T47D (cell line): ENCODE data around the gene ANP32B.
"Not testable (repeated sequence)": the region's sequence is repeated elsewhere in the genome, so short reads cannot be mapped to it uniquely, and the experiment has no call there.

Experiments
- DNase-seq, 2 experiments: peaks; one replicate each; pipeline versions ENCODE4 v3.0.0 to v3.0.0-alpha.2; 2011 to 2012; ENCODE audit warnings: low read depth in 1 of 2, low spot score in 1 of 2
- JUND ChIP-seq: IDR thresholded peaks from 2 replicates; pipeline ENCODE4 v1.6.1; 2012; ENCODE audit warnings: low read depth
- in situ Hi-C: cut with HindIII; loops from 2 replicates; pipeline ENCODE4 v1.10.0; 2016; ENCODE audit warnings: low sequenced_read_pairs, low pct_unique_long_range_greater_than_20kb

ANP32B gene

DNA sequence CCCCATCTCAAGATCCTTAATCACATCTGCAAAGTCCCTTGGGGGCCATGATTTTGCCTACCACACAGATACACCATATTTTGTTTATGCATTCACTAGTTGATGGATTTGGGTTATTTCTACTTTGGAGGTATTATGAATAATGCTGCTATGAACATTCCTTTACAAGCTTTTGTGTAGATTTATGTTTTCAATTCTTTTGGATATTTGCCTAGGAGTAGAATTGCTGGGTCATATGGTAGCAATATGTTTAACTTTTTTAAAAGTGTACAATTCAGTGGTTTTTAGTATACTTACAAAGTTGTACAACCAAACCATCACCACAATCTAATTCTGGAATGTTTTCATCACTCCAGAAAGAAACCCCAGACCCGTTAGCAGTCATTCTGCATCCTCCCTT is 7.8 kb upstream of the ANP32B start:
- TF ChIP-seq JUND, result no peak
- DNase-seq, result no peak
- in situ Hi-C loops, result no loop called here

DNA sequence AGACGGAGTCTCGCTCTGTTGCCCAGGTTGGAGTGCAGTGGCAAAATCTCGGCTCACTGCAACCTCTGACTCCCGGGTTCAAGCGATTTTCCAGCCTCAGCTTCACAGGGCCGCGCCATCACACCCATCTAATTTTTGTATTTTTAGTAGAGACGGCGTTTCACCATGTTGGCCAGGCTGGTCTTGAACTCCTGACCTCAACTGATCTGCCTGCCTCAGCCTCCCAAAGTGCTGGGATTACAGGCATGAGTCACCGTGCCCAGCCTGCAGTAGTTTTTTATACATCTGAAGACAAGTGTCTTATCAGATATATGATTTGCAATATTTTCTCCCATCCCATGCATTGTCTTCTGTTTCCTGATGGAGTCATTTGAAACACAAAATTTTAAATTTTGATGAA is 6.5 kb upstream of the ANP32B start:
- DNase-seq, in situ Hi-C loops: not testable (repeated sequence)

DNA sequence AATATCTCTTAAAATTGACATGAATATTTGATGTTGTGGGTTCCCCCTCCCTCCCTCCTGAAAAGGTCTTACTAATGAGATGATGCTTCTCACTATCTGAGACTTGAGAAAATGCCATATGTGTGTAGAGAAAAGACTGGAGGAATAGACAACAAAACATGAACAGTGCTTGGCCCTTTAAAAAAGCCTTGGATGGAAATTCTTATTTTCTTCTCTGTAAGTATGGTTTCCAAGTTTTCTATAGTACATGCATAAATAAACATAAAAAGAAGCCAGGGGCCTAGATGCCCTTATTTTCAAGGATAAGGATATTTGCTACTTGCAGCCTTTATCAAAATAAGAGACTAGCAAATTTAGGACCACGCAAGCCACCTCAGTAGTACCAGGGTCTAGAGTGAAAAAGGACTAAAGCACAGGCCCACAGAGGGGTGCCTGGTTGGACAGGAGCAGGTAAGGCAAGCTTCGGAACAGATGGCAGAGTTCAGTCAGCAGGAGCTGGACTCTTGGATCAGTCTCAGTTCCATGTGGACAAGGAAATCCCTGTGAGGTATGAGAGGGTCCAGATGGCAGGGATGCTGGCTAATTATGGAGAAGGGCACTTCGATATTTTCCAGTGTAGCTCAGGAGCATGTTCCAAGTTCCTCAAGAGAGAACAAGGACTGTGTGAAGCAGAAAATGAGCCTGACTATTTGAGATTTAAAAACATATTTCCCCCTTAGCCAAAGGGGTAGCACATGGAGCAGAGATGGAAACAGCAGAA is 4.6 kb upstream of the ANP32B start:
- DNase-seq, result no peak
- in situ Hi-C loops, result no loop called here
- TF ChIP-seq JUND, result no peak

DNA sequence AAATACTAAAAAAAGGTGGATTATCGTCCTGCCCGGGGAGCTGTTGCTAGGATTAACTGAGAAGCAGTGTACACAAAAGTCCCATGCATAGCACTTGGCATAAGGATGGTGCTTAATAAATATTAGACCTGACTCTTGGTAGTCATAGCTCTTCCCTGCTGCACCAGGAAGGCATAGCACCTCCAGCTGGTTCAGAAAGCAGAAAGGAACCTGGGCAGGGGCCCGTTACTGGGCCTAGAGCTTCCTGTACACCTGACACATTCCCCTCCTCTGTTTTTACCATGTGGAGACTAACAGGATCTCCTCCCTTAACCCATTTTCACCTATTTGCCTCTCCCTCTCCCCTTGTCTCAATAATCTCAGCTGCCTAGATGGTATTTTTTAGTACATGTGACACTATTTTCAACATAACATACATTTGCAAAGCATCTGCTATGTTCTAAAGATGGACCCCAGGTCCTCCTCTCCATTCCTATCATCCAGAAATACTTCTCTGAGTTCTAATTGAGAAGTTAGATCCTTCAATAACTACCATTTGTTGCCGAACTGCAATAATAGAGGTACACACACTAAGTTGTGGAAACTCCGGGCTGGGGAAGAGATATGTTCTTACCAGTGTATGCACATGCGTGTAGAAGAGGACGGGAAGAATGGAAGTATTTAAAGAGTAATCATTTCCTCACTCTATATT is 3.2 kb upstream of the ANP32B start:
- no peak for TF ChIP-seq JUND
- in situ Hi-C loops, result no loop called here
- DNase-seq, result no peak

DNA sequence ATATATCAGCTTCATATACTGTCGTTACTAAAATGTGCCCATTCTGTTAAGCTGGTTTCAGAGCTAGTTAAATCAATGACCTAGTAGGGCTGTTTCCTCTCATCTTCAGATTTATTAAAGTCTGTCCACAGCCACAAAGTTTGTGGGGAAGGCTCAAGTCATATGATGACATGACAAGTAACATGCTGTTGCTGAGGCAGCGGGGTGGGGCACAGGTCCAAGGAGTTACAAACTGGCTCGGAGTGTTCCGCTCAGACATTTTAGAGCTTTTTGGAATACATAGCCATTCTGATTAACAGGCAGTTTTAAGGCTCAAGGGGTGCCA is 2.7 kb upstream of the ANP32B start:
- DNase-seq, result no peak
- no peak for TF ChIP-seq JUND
- in situ Hi-C loops, result no loop called here

DNA sequence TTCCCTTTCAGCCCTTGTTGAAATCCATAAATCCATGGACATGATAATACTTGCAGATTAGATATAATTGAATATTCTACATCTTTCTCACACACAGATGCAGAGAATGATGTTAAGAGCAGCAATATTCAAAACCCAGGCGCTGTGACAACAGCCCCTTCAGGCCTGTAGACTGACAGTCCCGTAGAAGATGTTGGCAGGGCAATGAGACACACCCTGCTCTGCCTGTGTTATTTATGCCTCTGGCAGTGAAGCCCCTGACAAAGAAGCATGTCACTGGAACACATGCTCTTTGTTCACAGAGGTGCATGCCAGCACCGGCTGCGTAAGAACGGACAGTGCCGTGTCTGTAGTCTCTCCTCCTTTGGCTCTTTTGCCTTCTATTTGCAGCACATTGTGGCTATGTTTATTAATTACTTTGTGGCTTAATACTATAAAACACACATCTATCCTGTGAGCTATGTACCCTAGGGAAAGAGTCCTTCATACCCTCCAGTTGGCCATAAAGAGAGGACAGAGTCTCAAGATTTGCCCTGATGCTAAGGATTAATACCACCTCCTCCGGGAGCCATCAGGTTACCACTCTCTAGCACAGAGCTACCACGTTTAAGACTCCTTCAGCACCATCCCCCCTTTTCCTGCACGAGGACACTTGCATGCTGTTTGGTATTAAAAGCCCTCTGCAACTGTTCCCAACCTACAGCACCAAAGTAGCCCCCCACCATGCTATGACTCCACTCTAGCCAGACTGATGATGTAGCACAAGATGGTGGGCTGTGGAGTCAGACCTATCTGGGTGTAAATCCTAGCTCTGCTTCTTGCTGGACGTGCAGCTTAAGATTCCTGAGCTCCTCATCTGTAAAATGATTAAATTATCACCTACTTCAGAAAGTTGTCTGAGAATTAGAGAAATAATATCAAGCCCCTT is 2.0 kb upstream of the ANP32B start:
- no peak for DNase-seq
- in situ Hi-C loops, result no loop called here
- TF ChIP-seq JUND, result no peak

DNA sequence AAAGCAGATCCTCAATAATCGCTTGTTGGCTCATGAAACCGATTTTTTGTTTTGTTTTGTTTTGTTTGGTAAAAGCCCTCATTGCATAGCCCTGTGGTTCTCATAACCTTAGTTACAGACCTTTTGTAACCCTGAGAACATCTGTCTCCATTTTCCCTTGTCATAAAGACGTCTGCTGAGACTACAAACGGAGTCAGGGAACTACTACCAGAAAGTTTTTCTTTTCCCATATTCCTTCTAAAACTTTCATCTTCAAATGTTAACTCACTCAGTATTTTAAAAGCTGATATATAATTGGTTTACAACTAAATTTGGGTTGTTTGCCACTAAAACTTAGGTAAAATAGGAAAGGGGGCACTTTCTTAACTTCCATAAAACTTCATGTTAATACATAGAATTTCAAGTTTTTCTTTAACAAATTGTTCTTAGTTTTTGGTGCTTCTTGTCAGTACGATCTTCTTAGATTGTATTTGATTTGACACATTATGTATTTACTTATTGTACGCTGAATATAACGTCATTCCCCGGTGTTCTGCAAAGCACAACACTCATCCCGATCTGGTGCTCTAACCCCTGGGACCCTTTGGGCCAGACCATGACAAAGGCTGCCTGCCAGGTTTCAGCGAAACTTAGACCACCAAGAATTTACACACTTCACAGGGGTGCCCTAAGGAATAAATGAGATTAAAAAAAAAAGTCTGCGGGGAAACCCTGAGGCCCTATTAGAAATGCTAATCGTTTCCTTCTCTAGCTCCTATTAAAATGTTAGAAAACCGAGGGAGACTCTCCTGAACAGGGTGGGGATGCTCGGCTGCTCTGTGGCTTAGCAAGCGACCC is 1.1 kb upstream of the ANP32B start:
- no peak for DNase-seq
- in situ Hi-C loops, result no loop called here
- no peak for TF ChIP-seq JUND

DNA sequence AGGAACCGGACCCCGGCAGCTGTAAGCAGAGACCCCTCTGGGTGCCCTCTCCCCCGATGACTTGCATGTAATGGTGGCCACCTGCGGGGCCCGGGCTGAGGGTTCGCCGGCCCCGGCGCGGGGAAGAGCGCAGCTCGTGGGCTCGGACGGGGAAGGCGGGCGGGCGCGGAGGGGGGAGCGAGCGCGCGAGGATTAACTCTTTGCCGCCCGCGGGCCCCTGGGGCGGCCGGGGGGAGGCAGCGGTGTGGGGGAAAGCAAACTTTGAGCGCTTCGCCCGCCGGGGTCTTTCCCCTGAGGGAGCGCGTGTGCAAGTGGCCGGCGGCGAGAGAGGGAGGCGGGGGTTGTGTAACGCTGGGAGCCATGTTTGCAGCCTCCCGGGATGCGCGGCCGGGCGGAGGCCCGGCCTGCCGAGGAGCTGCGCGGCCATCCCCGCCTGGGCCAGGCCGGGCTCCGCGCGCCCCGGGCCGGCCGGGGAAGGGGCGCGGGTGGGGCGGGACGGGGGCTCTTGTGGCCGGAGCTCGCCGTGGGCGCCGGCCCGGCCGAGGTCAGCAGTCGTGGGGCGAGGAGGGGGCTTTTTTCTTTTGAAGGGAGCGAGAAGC is 547 bp downstream of the ANP32B start:
- TF ChIP-seq JUND, result no peak
- in situ Hi-C loops, result no loop called here
- peak; percentile 38 to 60 for DNase-seq

DNA sequence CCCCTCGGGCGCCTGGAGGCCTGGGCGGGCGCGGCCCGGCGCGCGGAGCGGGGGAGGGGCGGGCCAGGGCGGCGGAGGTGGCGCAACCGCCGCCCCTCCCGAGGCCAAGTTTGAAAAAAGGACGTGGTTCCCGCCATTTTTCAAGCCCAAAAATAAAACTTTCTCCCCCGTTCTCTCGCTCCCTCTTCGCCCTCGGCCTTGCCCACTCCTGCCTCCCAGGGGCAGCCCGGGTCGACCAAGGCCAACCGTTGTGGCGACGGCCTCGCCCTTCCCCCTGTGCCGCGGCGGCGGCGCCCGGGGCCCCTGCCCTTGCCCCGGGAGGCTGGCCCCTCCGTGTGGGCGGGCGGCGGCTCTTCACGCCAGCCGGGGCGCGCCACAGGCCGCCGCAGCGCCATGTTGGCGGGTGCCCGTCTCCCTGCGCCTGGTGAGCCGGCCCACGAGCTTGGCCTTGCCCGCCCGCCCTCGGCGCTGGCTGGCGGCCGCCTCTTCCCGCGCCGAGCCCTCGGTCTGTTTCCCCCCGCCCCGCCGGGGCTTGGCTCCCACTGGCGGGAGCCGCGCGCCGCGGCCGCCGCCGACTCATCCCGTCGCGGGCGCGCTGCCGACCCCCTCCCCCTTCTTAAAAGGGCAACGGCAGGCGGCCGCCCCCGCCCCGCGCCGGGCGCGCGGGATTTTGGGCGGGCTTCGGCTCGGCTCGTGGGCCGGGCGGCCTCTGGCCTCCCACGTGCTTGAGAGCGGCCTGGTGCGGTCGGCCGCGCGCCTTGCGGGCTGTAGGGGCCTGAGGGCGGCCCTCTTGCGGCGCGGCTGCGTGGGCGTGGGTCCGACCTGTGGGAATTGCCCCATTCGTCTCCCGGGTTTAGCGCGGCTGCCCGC is 1.3 kb downstream of the ANP32B start:
- no peak for TF ChIP-seq JUND
- peak; percentile 62 to 88 for DNase-seq
- in situ Hi-C loops, result no loop called here

DNA sequence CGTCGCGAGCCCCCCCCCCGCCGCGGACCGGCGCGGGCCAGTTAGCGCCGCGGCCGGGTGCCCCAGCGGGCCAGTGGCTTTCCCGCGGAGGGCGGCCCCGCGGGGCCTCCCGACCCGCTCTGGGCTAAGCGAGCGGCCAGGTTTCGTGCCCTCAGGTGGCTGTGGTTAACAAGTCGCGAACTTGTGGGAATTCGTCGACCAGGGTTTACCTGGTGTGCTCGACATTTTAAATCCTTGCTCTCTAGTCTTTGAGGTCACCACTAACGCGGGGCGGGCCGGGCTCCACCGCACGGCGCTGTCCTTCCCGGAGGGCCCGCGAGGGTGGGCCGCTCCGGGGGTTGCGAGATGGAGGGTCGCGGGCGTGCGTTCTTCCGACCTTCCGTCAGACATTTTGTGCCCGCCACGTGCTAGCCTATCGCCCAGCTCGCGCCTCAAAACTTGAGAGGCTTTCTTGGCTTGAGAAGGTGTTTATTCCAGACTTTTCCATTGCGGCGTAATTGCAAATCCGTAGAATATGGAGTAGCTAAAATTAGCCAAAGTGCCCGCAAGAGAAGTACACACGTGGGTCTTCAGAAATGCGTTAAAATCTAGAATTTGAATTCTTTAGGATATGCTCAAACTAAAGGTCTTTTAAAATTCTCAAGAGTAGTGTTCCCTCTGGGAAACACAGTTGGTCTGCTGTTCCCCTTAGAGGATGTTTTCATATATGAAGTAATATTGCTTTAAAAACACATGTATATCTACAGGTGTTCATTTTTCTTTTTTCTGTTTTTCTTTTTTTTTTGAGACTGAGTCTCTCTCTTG is 2.1 kb downstream of the ANP32B start:
- in situ Hi-C loops, result no loop called here
- no peak for TF ChIP-seq JUND
- DNase-seq, result peak; percentile 28 to 52

DNA sequence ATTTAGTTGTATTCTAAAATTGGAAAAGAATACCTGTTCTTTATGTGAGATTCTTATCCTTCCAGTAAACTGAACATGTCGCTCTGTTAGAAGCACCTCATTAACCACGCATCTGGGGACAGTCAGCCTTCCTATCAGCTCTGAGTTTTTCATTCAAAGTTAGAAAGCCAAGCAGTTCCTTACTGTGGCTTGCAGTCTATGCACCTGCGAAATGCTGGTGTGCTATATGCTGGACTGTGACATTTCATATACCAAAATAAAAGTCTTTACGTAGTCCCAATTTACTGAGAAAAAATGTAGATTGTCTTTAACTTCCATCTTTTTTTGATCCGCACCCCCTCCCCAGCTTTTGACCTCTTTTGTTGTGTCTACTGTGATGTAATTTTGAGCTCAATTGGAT is 4.3 kb downstream of the ANP32B start:
- TF ChIP-seq JUND, result no peak
- in situ Hi-C loops, result no loop called here
- no peak for DNase-seq
